Right lung (tissue), 5 donors: ENCODE measurements around the gene CD8A. TPM values are rescaled to one million over a fixed set of nuclear protein-coding genes. Genes with fewer than 3 reads are reported as not detected.

Source experiments
- DNase-seq, 2 donors: peaks; one replicate each; pipeline ENCODE4 v3.0.0-alpha.2; 2013
- polyA plus RNA-seq, 5 donors: library from polyadenylated mRNA; unstranded; fragments of 120-200 nt; gene quantifications; one replicate each; pipeline versions ENCODE4 v1.2.1 to v1.2.3, GENCODE V29; 2013; ENCODE audit warnings: inconsistent platforms in 1 of 5, low replicate concordance in 1 of 5; ENCODE audit not compliant: insufficient read length in 5 of 5, insufficient read depth in 1 of 5

CD8A gene
- polyA plus RNA-seq, 5 donors = 0.62 to 1.2 (median 1.1) TPM

GRCh38 chr2:86809481-86810121 is 18.9 kb upstream of the CD8A start:
- DNase-seq = no peak

GRCh38 chr2:86808315-86809161 is 17.8 kb upstream of the CD8A start:
- DNase-seq = peak; percentile 69 to 82

- DNase-seq = no peak
Observed at GRCh38 chr2:86807468-86808275, 17.0 kb upstream of the CD8A start.

- no peak for DNase-seq
Observed at GRCh38 chr2:86807133-86807467, 16.4 kb upstream of the CD8A start.

GRCh38 chr2:86806059-86806857 is 15.5 kb upstream of the CD8A start:
- DNase-seq = no peak

GRCh38 chr2:86800856-86801567 is 10.3 kb upstream of the CD8A start:
- DNase-seq = no peak

- DNase-seq = no peak
Observed at GRCh38 chr2:86794861-86795260, 4.1 kb upstream of the CD8A start.

GRCh38 chr2:86793752-86794151 is 3.0 kb upstream of the CD8A start:
- DNase-seq = no peak

- no peak for DNase-seq
Observed at GRCh38 chr2:86791573-86791972, 860 bp upstream of the CD8A start.

GRCh38 chr2:86790134-86790675 is 508 bp downstream of the CD8A start:
- no peak for DNase-seq

- DNase-seq = no peak
Observed at GRCh38 chr2:86789687-86790133, 1.0 kb downstream of the CD8A start.

- DNase-seq = no peak
Observed at GRCh38 chr2:86788881-86789686, 1.6 kb downstream of the CD8A start.

- DNase-seq = no peak
Observed at GRCh38 chr2:86788165-86788564, 2.5 kb downstream of the CD8A start.

- DNase-seq = peak; percentile 62 to 74
Observed at GRCh38 chr2:86787736-86788135, 3.0 kb downstream of the CD8A start.

- no peak for DNase-seq
Observed at GRCh38 chr2:86786001-86786536, 4.6 kb downstream of the CD8A start.

GRCh38 chr2:86785456-86785855 is 5.3 kb downstream of the CD8A start:
- DNase-seq = no peak

- no peak for DNase-seq
Observed at GRCh38 chr2:86783615-86784339, 6.9 kb downstream of the CD8A start.

- no peak for DNase-seq
Observed at GRCh38 chr2:86782748-86783147, 8.0 kb downstream of the CD8A start.

GRCh38 chr2:86781363-86781762 is 9.3 kb downstream of the CD8A start:
- DNase-seq = no peak
